GM19035 (cell line): Measurements from ENCODE around the gene CDK5RAP3.
"Not testable (repeated sequence)": the region's sequence is repeated elsewhere in the genome, so short reads cannot be mapped to it uniquely, and the experiment has no call there.

Experiments
- ATAC-seq: cut with Tn5 transposase; IDR thresholded peaks from one replicate; pipeline ENCODE4 v1.9.1; 2021; ENCODE audit not compliant: unreplicated experiment

The CDK5RAP3 gene

GRCh38 chr17:47970725-47971499 lies at the start of gene CDK5RAP3:
Gene CDK5RAP3, plus strand, starts transcription at chr17:47971113. Its CDS starts 34 bp downstream, at chr17:47971147.
- ATAC-seq: peak; percentile 96

- no peak for ATAC-seq
Measured at GRCh38 chr17:47924785-47925677, 45.9 kb upstream of the CDK5RAP3 start.

GRCh38 chr17:47925678-47925988 lies 45.3 kb upstream of the CDK5RAP3 start:
- no peak for ATAC-seq

- no peak for ATAC-seq
Measured at GRCh38 chr17:47927821-47928400, 43.0 kb upstream of the CDK5RAP3 start.

- ATAC-seq: no peak
Measured at GRCh38 chr17:47928415-47928814, 42.5 kb upstream of the CDK5RAP3 start.

- no peak for ATAC-seq
Measured at GRCh38 chr17:47929218-47930000, 41.5 kb upstream of the CDK5RAP3 start.

GRCh38 chr17:47931848-47932247 lies 39.1 kb upstream of the CDK5RAP3 start:
- ATAC-seq: no peak

- ATAC-seq: no peak
Measured at GRCh38 chr17:47934856-47935255, 36.1 kb upstream of the CDK5RAP3 start.

GRCh38 chr17:47935468-47935867 lies 35.4 kb upstream of the CDK5RAP3 start:
- ATAC-seq: not testable (repeated sequence)

GRCh38 chr17:47935961-47936360 lies 35.0 kb upstream of the CDK5RAP3 start:
- ATAC-seq: no peak

GRCh38 chr17:47937941-47938340 lies 33.0 kb upstream of the CDK5RAP3 start:
- ATAC-seq: no peak

GRCh38 chr17:47941246-47942095 lies 29.4 kb upstream of the CDK5RAP3 start, which contains the start of gene PNPO:
Gene PNPO, plus strand, starts transcription at chr17:47941571. Its CDS starts 105 bp downstream, at chr17:47941676.
- ATAC-seq: peak; percentile 94

GRCh38 chr17:47942096-47942510 lies 28.8 kb upstream of the CDK5RAP3 start:
- no peak for ATAC-seq

- ATAC-seq: no peak
Measured at GRCh38 chr17:47942568-47942967, 28.3 kb upstream of the CDK5RAP3 start.

GRCh38 chr17:47945080-47945479 lies 25.8 kb upstream of the CDK5RAP3 start:
- no peak for ATAC-seq

GRCh38 chr17:47945529-47946508 lies 25.1 kb upstream of the CDK5RAP3 start:
- no peak for ATAC-seq

- ATAC-seq: no peak
Measured at GRCh38 chr17:47946516-47946915, 24.4 kb upstream of the CDK5RAP3 start.

- ATAC-seq: no peak
Measured at GRCh38 chr17:47946929-47947397, 23.9 kb upstream of the CDK5RAP3 start.
